ENCODE data around the gene ZFHX2. TPM values are rescaled to one million over a fixed set of nuclear protein-coding genes. Genes with fewer than 3 reads are reported as not detected.

ZFHX2 gene
- total and polyA plus RNA-seq, 2 of the 13 experiments (the other 11 are each of a cell fraction or from before 2014, with no cell fraction given): 0.17 to 0.44 TPM

DNA sequence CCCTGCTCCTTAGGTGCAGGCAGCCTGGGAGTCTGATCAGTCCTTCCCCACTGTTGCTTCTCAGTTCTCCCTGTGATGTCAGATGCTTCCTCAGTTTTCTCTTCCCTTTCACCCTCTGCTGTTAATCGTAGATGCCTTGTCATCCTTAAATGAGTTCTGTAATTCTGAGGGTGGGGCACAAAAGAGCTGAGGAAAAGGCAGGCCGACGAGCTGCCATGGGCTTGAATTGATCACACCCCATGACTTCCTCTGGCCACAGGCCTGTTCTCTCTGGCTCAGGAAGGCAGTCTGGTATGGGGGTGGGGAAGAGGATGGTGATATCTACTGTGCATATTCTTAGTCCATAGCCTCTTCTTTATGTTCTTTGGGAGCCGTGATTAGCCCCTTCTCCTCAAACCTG lies 21.3 kb upstream of the ZFHX2 start (continued):
- TF ChIP-seq, protein P1, sequence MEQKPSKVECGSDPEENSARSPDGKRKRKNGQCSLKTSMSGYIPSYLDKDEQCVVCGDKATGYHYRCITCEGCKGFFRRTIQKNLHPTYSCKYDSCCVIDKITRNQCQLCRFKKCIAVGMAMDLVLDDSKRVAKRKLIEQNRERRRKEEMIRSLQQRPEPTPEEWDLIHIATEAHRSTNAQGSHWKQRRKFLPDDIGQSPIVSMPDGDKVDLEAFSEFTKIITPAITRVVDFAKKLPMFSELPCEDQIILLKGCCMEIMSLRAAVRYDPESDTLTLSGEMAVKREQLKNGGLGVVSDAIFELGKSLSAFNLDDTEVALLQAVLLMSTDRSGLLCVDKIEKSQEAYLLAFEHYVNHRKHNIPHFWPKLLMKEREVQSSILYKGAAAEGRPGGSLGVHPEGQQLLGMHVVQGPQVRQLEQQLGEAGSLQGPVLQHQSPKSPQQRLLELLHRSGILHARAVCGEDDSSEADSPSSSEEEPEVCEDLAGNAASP (CRISPR knock-in tag; IDR thresholded peaks at IDR 0.05; ENCODE audit: borderline replicate concordance): no peak
- TF ChIP-seq GTF2F1 (IDR thresholded peaks at IDR 0.05; ENCODE audit: low read length): no peak
- no peak for TF ChIP-seq ZNF367 (CRISPR knock-in tag; IDR thresholded peaks at IDR 0.05; ENCODE audit: borderline replicate concordance)
- TF ChIP-seq, protein P2, sequence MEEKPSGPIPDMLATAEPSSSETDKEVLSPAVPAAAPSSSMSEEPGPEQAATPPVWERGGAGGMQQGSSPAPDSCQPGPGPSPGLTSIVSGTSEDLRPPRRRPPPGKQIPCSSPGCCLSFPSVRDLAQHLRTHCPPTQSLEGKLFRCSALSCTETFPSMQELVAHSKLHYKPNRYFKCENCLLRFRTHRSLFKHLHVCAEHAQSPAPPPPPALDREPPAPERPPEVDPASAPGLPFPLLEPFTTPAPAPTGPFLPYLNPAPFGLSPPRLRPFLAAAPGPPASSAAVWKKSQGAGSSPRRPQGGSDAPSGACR (CRISPR knock-in tag; IDR thresholded peaks at IDR 0.05): 0 out of 2 replicates have a peak, but pooled peaks have one; percentile 23
- 0 out of 2 replicates have a peak, but pooled peaks have one; percentile 23 for TF ChIP-seq ZNF598 (CRISPR knock-in tag; IDR thresholded peaks at IDR 0.05; ENCODE audit: borderline replicate concordance)
- no peak for TF ChIP-seq ZNF20 (CRISPR knock-in tag; IDR thresholded peaks at IDR 0.05)
- TF ChIP-seq HCFC1 (IDR thresholded peaks at IDR 0.05; ENCODE audit: low read depth, low read length): no peak
- TF ChIP-seq SAP130 (CRISPR knock-in tag; IDR thresholded peaks at IDR 0.05; ENCODE audit: low read depth): no peak
- TF ChIP-seq FOXK2 (IDR thresholded peaks at IDR 0.05): no peak
- TF ChIP-seq SP4 (CRISPR knock-in tag; IDR thresholded peaks at IDR 0.05): 0 out of 2 replicates have a peak, but pooled peaks have one; percentile 10

DNA sequence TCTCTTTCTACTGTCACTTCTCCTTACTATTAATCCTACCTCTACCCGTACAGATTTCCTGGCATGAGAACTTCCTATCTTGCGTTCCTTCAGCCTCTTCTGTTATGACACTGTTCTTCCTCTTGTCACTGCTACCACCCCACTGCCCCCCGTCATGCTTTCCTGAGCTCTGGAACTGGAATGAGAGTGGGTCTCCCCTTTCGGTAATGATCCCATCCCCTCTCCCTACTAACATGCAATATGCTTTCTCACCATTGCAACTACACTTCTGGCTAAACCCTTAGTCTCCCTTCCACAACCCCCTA lies 20.9 kb upstream of the ZFHX2 start:
- Histone ChIP-seq H3K79me2 (ENCODE audit: insufficient read depth, low read length) (no peaks in the 10 kb centered on the region), H3K9ac (ENCODE audit: insufficient read depth, low read depth, low read length) (peak overlapping the region; percentile 9; the same call in 1 of the 2 replicates), H3K27me3 (ENCODE audit: control insufficient read depth in 1 of 2, insufficient read depth in 2 of 2, low read length in 2 of 2) (peaks cover 2 to 8% of the 10 kb centered on the region in 2 experiments; a peak in 2 of 5 replicates), H3K4me2 (ENCODE audit: low read depth, low read length) (peak overlapping the region; percentile 76), H3K4me1 (ENCODE audit: insufficient read depth, low read length) (peaks cover 53% of the 10 kb centered on the region), H3K27ac (ENCODE audit: extremely low read length, insufficient read depth, low read length) (no peak overlapping the region), H2AFZ (ENCODE audit: low read length) (peak overlapping the region; percentile 11), H3K9me3 (ENCODE audit: low read length) (no peaks in the 10 kb centered on the region), H3K4me3 (replicated peaks in 1 of 3; ENCODE audit: insufficient read depth in 1 of 3, low read depth in 2 of 3, low read length in 3 of 3) (peak overlapping the region in 1 of 3 experiments; percentile 51; a peak in 1 of 6 replicates), H4K20me1 (ENCODE audit: insufficient read depth, low read length) (no peaks in the 10 kb centered on the region), H3K36me3 (replicated peaks in 1 of 2; ENCODE audit: control insufficient read depth in 1 of 2, insufficient read depth in 2 of 2, low read length in 2 of 2) (no peaks in the 10 kb centered on the region)
- 15% methylated on average over 4 of the region's 4 CpGs for WGBS (ENCODE audit: low lambda C conversion rate)
- no TSS peak for BruUV-seq (replicated peaks)
- ChIA-PET POLR2A (interaction anchor here (1.0 to 6.5 kb wide), 12 partner anchors 9 to 251 kb away, joined by 5 to 113 read pairs (median 10); partner anchors contain the start of genes DHRS2, PABPN1 and THTPA), CTCF (ENCODE audit: low intra/inter-chr PET ratio, low total read pairs) (no interaction called here)
- no peak for DNase-seq (ENCODE audit: low spot score)
- no peak for FAIRE-seq
- ATAC-seq: no peak
- intact Hi-C loops (cut with micrococcal nuclease; ENCODE audit: unreplicated experiment) (no loop called here), in situ Hi-C loops (cut with HindIII; ENCODE audit: extremely low pct_ligation_motif_present, low pct_unique_long_range_greater_than_20kb) (no loop called here)
- TF ChIP-seq, protein P3, sequence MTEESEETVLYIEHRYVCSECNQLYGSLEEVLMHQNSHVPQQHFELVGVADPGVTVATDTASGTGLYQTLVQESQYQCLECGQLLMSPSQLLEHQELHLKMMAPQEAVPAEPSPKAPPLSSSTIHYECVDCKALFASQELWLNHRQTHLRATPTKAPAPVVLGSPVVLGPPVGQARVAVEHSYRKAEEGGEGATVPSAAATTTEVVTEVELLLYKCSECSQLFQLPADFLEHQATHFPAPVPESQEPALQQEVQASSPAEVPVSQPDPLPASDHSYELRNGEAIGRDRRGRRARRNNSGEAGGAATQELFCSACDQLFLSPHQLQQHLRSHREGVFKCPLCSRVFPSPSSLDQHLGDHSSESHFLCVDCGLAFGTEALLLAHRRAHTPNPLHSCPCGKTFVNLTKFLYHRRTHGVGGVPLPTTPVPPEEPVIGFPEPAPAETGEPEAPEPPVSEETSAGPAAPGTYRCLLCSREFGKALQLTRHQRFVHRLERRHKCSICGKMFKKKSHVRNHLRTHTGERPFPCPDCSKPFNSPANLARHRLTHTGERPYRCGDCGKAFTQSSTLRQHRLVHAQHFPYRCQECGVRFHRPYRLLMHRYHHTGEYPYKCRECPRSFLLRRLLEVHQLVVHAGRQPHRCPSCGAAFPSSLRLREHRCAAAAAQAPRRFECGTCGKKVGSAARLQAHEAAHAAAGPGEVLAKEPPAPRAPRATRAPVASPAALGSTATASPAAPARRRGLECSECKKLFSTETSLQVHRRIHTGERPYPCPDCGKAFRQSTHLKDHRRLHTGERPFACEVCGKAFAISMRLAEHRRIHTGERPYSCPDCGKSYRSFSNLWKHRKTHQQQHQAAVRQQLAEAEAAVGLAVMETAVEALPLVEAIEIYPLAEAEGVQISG (CRISPR knock-in tag; IDR thresholded peaks at IDR 0.05): no peak
- TF ChIP-seq, protein P4, sequence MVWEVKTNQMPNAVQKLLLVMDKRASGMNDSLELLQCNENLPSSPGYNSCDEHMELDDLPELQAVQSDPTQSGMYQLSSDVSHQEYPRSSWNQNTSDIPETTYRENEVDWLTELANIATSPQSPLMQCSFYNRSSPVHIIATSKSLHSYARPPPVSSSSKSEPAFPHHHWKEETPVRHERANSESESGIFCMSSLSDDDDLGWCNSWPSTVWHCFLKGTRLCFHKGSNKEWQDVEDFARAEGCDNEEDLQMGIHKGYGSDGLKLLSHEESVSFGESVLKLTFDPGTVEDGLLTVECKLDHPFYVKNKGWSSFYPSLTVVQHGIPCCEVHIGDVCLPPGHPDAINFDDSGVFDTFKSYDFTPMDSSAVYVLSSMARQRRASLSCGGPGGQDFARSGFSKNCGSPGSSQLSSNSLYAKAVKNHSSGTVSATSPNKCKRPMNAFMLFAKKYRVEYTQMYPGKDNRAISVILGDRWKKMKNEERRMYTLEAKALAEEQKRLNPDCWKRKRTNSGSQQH (CRISPR knock-in tag; IDR thresholded peaks at IDR 0.05; ENCODE audit: low read depth): 0 out of 2 replicates have a peak, but pooled peaks have one; percentile 60
- TF ChIP-seq GTF3A (CRISPR knock-in tag; conservative IDR thresholded peaks at IDR 0.05) (0 out of 2 replicates have a peak, but pooled peaks have one; percentile 54), CREB1 (IDR thresholded peaks at IDR 0.05) (peak; percentile 41; the same call in 1 of the 2 replicates), CREB1 (CRISPR knock-in tag; IDR thresholded peaks at IDR 0.05) (no peak), ZMYM4 (CRISPR knock-in tag; IDR thresholded peaks at IDR 0.05) (0 out of 2 replicates have a peak, but pooled peaks have one; percentile 32), GATAD2A (CRISPR knock-in tag; IDR thresholded peaks at IDR 0.05) (peak; percentile 10; the same call in 1 of the 2 replicates), ZBTB8A (CRISPR knock-in tag; IDR thresholded peaks at IDR 0.05; ENCODE audit: borderline replicate concordance, low read depth) (no peak), FOXA1 (IDR thresholded peaks at IDR 0.05) (peak; percentile 11; the same call in 1 of the 2 replicates), FOXA1 (CRISPR knock-in tag; IDR thresholded peaks at IDR 0.05) (no peak)

Data from HepG2 (cell line).